SK-N-SH (cell line): ENCODE results near the gene FGF18. TPM values are rescaled to one million over a fixed set of nuclear protein-coding genes. Genes with fewer than 3 reads are reported as not detected.
"Not testable (repeated sequence)": the region's sequence is repeated elsewhere in the genome, so short reads cannot be mapped to it uniquely, and the experiment has no call there.

Source experiments
- CTCF ChIA-PET: fragments of 300-600, 350-600 bp; formaldehyde crosslinking; extraction: SDS; loops from one replicate; lab custom pipeline; 2021; lab: Yijun Ruan, JAX
- POLR2A ChIA-PET: fragments of 350-600 bp; sonication (Branson Sonifier 250); formaldehyde crosslinking; extraction: SDS; loops from one replicate; lab custom pipeline; 2020; ENCODE audit warnings: antibody characterized with exemption, inconsistent platforms; lab: Yijun Ruan, JAX
- DNase-seq: peaks from one replicate; pipeline ENCODE4 v3.0.0; 2012
- H2AFZ ChIP-seq: fragments of 200-600 bp; sonication (generic); 2 replicates; pipeline ENCODE4 v1.8.1; 2016; ENCODE audit warnings: antibody characterized with exemption, mild to moderate bottlenecking, low read depth
- H3F3A ChIP-seq: fragments of 200-600 bp; sonication (generic); replicated peaks from 2 replicates; pipeline ENCODE3; 2016; ENCODE audit warnings: antibody characterized with exemption, mild to moderate bottlenecking; ENCODE audit not compliant: insufficient read depth
- H3K27ac ChIP-seq, 2 experiments: fragments of 200-500 bp in 1 of 2; fragments of 200-600 bp in 1 of 2; sonication (Bioruptor generic) in 1 of 2; sonication (generic), shearing (Covaris generic) in 1 of 2; 2 replicates each; pipeline versions ENCODE4 v1.5.1 to v1.6.1; 2014 to 2016; ENCODE audit warnings: low read depth in 2 of 2, inconsistent platforms in 1 of 2, low read length in 1 of 2, mild to moderate bottlenecking in 1 of 2, mixed read lengths in 1 of 2
- H3K27me3 ChIP-seq: fragments of 200-600 bp; sonication (generic), shearing (Covaris generic); 2 replicates; pipeline ENCODE4 v1.6.1; 2016; ENCODE audit warnings: mixed run types; ENCODE audit not compliant: insufficient read depth
- H3K36me3 ChIP-seq, 2 experiments: fragments of 200-500 bp in 1 of 2; fragments of 200-600 bp in 1 of 2; sonication (Bioruptor generic) in 1 of 2; sonication (generic) in 1 of 2; replicated peaks in 1 of 2; 2 replicates each; pipeline versions ENCODE3 to v1.5.1; 2014 to 2016; ENCODE audit warnings: low read length in 1 of 2, mild to moderate bottlenecking in 1 of 2; ENCODE audit not compliant: insufficient read depth in 2 of 2, control insufficient read depth in 1 of 2
- H3K4me1 ChIP-seq, 2 experiments: fragments of 200-500 bp in 1 of 2; fragments of 200-600 bp in 1 of 2; sonication (Bioruptor generic) in 1 of 2; sonication (generic), shearing (Covaris generic) in 1 of 2; 2 replicates each; pipeline versions ENCODE4 v1.5.1 to v1.6.1; 2014 to 2016; ENCODE audit warnings: low read depth in 1 of 2, low read length in 1 of 2, mixed run types in 1 of 2; ENCODE audit not compliant: insufficient read depth in 2 of 2, control insufficient read depth in 1 of 2
- H3K4me2 ChIP-seq: fragments of 200-600 bp; sonication (generic), shearing (Covaris generic); 2 replicates; pipeline ENCODE4 v1.6.1; 2017; ENCODE audit warnings: mixed run types
- H3K4me3 ChIP-seq, 2 experiments: fragments of 200-500 bp in 1 of 2; fragments of 200-600 bp in 1 of 2; sonication (Bioruptor generic) in 1 of 2; sonication (generic), shearing (Covaris generic) in 1 of 2; 2 replicates each; pipeline versions ENCODE4 v1.5.1 to v1.8.1; 2014 to 2016; ENCODE audit warnings: low read depth in 2 of 2, inconsistent platforms in 1 of 2, low read length in 1 of 2, mild to moderate bottlenecking in 1 of 2, mixed read lengths in 1 of 2, moderate library complexity in 1 of 2
- H3K79me2 ChIP-seq: fragments of 200-600 bp; sonication (generic); 2 replicates; pipeline ENCODE4 v1.8.1; 2017; ENCODE audit warnings: mild to moderate bottlenecking; ENCODE audit not compliant: insufficient read depth
- H3K9ac ChIP-seq: fragments of 200-600 bp; sonication (generic); 2 replicates; pipeline ENCODE4 v1.6.1; 2017; ENCODE audit warnings: mixed run types
- H3K9me2 ChIP-seq: fragments of 200-600 bp; sonication (generic); 2 replicates; pipeline ENCODE4 v1.6.1; 2017; ENCODE audit warnings: mixed run types
- H3K9me3 ChIP-seq: fragments of 200-600 bp; sonication (generic); 2 replicates; pipeline ENCODE4 v1.6.1; 2017; ENCODE audit warnings: mixed run types, mild to moderate bottlenecking, moderate library complexity
- H4K20me1 ChIP-seq: fragments of 200-600 bp; sonication (generic); 2 replicates; pipeline ENCODE4 v1.6.1; 2017; ENCODE audit warnings: mild to moderate bottlenecking, mixed run types; ENCODE audit not compliant: insufficient read depth
- ELF1 ChIP-seq: IDR thresholded peaks from 2 replicates; pipeline ENCODE4 v1.4.0; 2012
- FOSL2 ChIP-seq: IDR thresholded peaks from 2 replicates; pipeline ENCODE4 v1.4.0; 2012; ENCODE audit warnings: low read depth, mild to moderate bottlenecking, moderate library complexity, borderline replicate concordance
- GABPA ChIP-seq: IDR thresholded peaks from 2 replicates; pipeline ENCODE4 v1.4.0; 2012; ENCODE audit warnings: low read depth, mild to moderate bottlenecking
- JUND ChIP-seq: IDR thresholded peaks from 2 replicates; pipeline ENCODE4 v1.4.0; 2012
- MEF2A ChIP-seq: IDR thresholded peaks from 2 replicates; pipeline ENCODE4 v1.4.0; 2012; ENCODE audit warnings: low read depth, borderline replicate concordance
- NFIC ChIP-seq: IDR thresholded peaks from 2 replicates; pipeline ENCODE4 v1.4.0; 2012; ENCODE audit warnings: borderline replicate concordance
- TAF1 ChIP-seq: IDR thresholded peaks from 2 replicates; pipeline ENCODE4 v1.6.1; 2012; ENCODE audit warnings: low read depth, mild to moderate bottlenecking, low read length, moderate library complexity, borderline replicate concordance
- WGBS: methylation state at CpG from one replicate; pipeline ENCODE4 v1.1.6; 2017; ENCODE audit warnings: low lambda C conversion rate; 5-methylcytosine and 5-hydroxymethylcytosine counted together
- polyA plus RNA-seq, 3 experiments: library from polyadenylated mRNA; depleted of rRNA; stranded (reverse); fragments of >200 nt; gene quantifications; 2 replicates each; pipeline ENCODE4 v1.2.3, GENCODE V29; 2012
- TF ChIP-seq, protein P1 (sequence below): fragments of 200-600 bp; sonication (generic); IDR thresholded peaks from 2 replicates; pipeline ENCODE4 v1.6.1; 2017; ENCODE audit warnings: antibody characterized with exemption, mild to moderate bottlenecking, moderate library complexity
- TF ChIP-seq, protein P2 (sequence below): IDR thresholded peaks from 2 replicates; pipeline ENCODE4 v1.4.0; 2012; ENCODE audit warnings: low read depth
- TF ChIP-seq, protein P3 (sequence below): IDR thresholded peaks from 2 replicates; pipeline ENCODE4 v1.4.0; 2012; ENCODE audit warnings: low read depth, borderline replicate concordance

FGF18 gene
- polyA plus RNA-seq, 1 of the 3 experiments (the other 2 are of a cell fraction), result 0.89 TPM

DNA sequence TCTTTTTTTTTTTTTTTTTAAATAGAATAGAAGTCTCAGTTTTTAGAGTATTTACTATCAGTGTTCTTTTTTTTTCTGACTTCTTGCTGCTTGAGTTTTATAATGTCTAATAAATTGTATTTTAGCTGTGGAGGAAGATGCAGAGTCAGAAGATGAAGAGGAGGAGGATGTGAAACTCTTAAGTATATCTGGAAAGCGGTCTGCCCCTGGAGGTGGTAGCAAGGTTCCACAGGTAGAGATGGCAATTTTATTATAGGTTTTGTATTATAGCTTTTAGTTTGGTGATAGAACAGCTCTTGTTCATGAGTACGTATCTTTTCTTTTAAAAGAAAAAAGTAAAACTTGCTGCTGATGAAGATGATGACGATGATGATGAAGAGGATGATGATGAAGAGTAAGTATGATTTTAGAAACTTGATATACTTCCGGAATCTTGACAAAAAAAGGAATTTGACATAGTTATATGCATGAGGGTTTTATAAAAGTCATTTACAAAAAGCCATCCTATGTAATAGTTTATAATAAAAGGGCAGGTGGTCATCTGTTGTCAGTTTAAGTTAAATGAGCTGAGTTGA is 26.8 kb upstream of the FGF18 start:
- H3K9ac ChIP-seq, result no peak overlapping the region
- H3K79me2 ChIP-seq, result peaks cover 100% of the 10 kb centered on the region
- ChIA-PET CTCF (interaction anchor here (0.7 to 1.8 kb wide), 4 partner anchors 22 to 802 kb away, joined by 3 to 7 read pairs (median 3); partner anchors contain the start of gene FGF18), POLR2A (interaction anchor here (0.6 to 0.7 kb wide), 2 partner anchors 18 to 182 kb away, joined by 4 read pairs; no protein-coding TSS in a partner anchor)
- peaks cover 98% of the 10 kb centered on the region for H4K20me1 ChIP-seq
- no peak overlapping the region for H3K4me2 ChIP-seq
- no peak for DNase-seq
- no peaks in the 10 kb centered on the region for H3K9me3 ChIP-seq
- 98% methylated on average over 4 of the region's 4 CpGs for WGBS
- no peaks in the 10 kb centered on the region for H3K9me2 ChIP-seq
- H3K27ac ChIP-seq, result no peak overlapping the region
- H3K4me3 ChIP-seq, result no peak overlapping the region
- H2AFZ ChIP-seq, result no peak overlapping the region
- TF ChIP-seq, protein P1, sequence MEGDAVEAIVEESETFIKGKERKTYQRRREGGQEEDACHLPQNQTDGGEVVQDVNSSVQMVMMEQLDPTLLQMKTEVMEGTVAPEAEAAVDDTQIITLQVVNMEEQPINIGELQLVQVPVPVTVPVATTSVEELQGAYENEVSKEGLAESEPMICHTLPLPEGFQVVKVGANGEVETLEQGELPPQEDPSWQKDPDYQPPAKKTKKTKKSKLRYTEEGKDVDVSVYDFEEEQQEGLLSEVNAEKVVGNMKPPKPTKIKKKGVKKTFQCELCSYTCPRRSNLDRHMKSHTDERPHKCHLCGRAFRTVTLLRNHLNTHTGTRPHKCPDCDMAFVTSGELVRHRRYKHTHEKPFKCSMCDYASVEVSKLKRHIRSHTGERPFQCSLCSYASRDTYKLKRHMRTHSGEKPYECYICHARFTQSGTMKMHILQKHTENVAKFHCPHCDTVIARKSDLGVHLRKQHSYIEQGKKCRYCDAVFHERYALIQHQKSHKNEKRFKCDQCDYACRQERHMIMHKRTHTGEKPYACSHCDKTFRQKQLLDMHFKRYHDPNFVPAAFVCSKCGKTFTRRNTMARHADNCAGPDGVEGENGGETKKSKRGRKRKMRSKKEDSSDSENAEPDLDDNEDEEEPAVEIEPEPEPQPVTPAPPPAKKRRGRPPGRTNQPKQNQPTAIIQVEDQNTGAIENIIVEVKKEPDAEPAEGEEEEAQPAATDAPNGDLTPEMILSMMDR, result peak; percentile 17; the same call in 1 of the 2 replicates
- TF ChIP-seq MEF2A, result no peak
- H3K36me3 ChIP-seq, result peaks cover 69 to 81% of the 10 kb centered on the region in 2 experiments
- no peaks in the 10 kb centered on the region for H3K27me3 ChIP-seq
- peaks cover 7 to 16% of the 10 kb centered on the region in 2 experiments; a peak in 3 of 4 replicates for H3K4me1 ChIP-seq
- peaks cover 27% of the 10 kb centered on the region for H3F3A ChIP-seq

DNA sequence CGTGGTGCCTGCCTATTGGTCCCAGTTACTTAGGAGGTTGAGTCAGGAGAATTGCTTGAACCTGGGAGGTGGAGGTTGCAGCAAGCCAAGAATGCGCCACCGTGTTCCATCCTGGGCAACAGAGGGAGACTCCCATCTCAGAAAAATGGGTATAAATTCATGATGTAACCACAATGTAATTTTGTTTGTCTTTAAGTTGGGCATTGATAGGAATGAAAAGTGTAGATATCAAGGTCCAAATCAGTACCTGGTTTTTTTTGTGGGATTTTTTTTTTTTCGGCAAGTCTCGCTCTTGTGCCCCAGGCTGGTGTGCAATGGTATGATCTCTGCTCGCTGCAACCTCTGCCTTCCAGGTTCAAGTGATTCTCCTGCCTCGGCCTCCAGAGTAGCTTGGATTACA is 24.4 kb upstream of the FGF18 start:
- Histone ChIP-seq H4K20me1 (peaks cover 100% of the 10 kb centered on the region), H3K9me3 (no peaks in the 10 kb centered on the region), H3K4me2 (no peak overlapping the region), H3K4me1 (peaks cover 7 to 16% of the 10 kb centered on the region in 2 experiments; a peak in 3 of 4 replicates), H2AFZ (no peak overlapping the region), H3K79me2 (peaks cover 100% of the 10 kb centered on the region), H3F3A (peaks cover 39% of the 10 kb centered on the region), H3K4me3 (no peak overlapping the region), H3K36me3 (peaks cover 71 to 99% of the 10 kb centered on the region in 2 experiments), H3K9me2 (no peaks in the 10 kb centered on the region), H3K27ac (no peak overlapping the region), H3K9ac (no peak overlapping the region), H3K27me3 (no peaks in the 10 kb centered on the region)
- ChIA-PET POLR2A (no interaction called here), CTCF (interaction anchor here (2.0 kb wide), 1 partner anchor 53 kb away, joined by 7 read pairs; no protein-coding TSS in a partner anchor)
- no peak for DNase-seq
- TF ChIP-seq JUND, result no peak
- no peak for TF ChIP-seq NFIC
- TF ChIP-seq GABPA, result no peak
- no peak for TF ChIP-seq FOSL2
- TF ChIP-seq, protein P2, sequence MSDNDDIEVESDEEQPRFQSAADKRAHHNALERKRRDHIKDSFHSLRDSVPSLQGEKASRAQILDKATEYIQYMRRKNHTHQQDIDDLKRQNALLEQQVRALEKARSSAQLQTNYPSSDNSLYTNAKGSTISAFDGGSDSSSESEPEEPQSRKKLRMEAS, result no peak
- TF ChIP-seq TAF1, result no peak
- TF ChIP-seq ELF1, result no peak
- TF ChIP-seq, protein P3, sequence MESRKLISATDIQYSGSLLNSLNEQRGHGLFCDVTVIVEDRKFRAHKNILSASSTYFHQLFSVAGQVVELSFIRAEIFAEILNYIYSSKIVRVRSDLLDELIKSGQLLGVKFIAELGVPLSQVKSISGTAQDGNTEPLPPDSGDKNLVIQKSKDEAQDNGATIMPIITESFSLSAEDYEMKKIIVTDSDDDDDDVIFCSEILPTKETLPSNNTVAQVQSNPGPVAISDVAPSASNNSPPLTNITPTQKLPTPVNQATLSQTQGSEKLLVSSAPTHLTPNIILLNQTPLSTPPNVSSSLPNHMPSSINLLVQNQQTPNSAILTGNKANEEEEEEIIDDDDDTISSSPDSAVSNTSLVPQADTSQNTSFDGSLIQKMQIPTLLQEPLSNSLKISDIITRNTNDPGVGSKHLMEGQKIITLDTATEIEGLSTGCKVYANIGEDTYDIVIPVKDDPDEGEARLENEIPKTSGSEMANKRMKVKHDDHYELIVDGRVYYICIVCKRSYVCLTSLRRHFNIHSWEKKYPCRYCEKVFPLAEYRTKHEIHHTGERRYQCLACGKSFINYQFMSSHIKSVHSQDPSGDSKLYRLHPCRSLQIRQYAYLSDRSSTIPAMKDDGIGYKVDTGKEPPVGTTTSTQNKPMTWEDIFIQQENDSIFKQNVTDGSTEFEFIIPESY, result no peak
- 94% methylated on average over 7 of the region's 7 CpGs for WGBS

DNA sequence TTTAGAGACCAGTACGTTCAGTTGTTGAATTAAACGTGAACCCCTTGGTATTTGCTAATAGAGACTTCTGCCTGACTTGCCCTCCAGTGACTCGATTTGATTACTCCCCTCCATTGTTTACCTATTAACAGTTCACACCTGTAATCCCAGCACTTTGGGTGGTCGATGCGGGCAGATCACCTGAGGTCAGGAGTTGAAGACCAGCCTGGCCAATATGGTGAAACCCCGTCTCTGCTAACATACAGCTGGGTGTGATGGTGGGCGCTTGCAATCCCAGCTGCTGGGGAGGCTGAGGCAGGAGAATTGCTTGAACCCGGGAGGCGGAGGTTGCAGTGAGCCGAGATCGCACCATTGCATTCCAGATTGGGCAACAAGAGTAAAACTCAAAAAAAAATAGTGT is 22.9 kb upstream of the FGF18 start:
- peaks cover 50% of the 10 kb centered on the region for H3F3A ChIP-seq
- H3K9me2 ChIP-seq, H3K4me3 ChIP-seq, DNase-seq, H3K27me3 ChIP-seq, H3K27ac ChIP-seq, H2AFZ ChIP-seq, H3K4me1 ChIP-seq, H3K9ac ChIP-seq, H3K9me3 ChIP-seq, H3K4me2 ChIP-seq: not testable (repeated sequence)
- WGBS, result 90% methylated on average over 11 of the region's 11 CpGs
- peaks cover 100% of the 10 kb centered on the region for H3K79me2 ChIP-seq
- ChIA-PET CTCF (interaction anchor here (2.0 kb wide), 1 partner anchor 55 kb away, joined by 7 read pairs; no protein-coding TSS in a partner anchor), POLR2A (interaction anchor here (0.7 kb wide), 1 partner anchor 90 kb away, joined by 3 read pairs; no protein-coding TSS in a partner anchor)
- H3K36me3 ChIP-seq, result peaks cover 72 to 100% of the 10 kb centered on the region in 2 experiments
- H4K20me1 ChIP-seq, result peaks cover 100% of the 10 kb centered on the region
